NCI-H2171 treated with DMSO at 0.1 percent for 48 hours (cell line): ENCODE data around the gene HOMER2.
A peak's percentile ranks its signal among the peaks of the same experiment; 100 is the strongest.
"Not testable (repeated sequence)": the region's sequence is repeated elsewhere in the genome, so short reads cannot be mapped to it uniquely, and the experiment has no call there.

ENCODE experiments used
- DNase-seq: peaks from one replicate; lab custom pipeline; 2025; lab: John Stamatoyannopoulos, UW

The HOMER2 gene

DNA sequence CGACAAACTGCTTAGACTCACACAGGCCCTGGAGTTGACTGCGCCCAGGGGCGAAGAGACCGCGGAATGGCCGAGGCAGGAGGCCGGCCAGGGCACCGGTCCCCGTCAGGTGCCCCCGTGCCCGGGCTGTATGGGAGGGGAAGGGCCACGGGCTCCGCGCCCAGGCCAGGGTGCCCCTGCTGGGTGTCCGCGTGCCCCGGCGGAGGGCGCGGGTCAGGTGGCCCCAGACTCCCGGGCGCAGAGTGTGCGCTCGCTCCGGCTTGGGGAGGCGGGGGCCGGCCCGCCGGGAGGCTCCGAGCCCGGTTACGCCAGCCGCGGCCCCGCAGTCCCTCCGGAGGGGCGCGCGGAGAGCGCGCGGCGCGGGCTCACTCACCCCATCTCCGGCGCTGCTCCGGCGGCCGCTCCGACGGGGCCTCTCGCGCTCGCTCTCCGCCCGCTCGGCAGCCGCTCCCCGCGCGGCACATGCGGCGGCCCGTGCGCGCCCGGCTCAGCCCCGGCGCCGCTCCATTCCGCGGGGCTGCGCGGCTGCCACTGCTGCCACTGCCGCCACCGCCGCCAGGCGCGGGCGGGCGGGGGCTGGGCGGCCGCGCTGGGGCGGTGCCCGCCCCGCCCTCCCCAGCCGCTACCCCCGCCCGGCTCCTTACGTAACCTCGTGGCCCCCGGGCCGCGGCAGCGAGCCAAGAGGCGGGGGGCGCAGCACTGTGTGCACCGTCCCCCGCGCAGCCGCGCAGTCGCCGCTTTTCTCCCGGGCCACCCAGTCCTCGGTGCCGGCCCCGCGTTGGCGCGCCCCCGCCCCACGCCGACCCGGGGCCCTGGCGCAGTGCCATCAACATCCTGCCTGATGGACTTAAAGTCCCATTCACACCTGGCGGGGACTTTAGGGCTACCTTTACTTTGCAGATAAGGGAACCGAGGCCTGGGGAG is at the start of gene HOMER2:
TSS of gene HOMER2 (minus strand) at position 563 of the 924 bp plus-strand sequence. CDS start at position 378, 185 bp downstream.
- peak; percentile 52 for DNase-seq

DNA sequence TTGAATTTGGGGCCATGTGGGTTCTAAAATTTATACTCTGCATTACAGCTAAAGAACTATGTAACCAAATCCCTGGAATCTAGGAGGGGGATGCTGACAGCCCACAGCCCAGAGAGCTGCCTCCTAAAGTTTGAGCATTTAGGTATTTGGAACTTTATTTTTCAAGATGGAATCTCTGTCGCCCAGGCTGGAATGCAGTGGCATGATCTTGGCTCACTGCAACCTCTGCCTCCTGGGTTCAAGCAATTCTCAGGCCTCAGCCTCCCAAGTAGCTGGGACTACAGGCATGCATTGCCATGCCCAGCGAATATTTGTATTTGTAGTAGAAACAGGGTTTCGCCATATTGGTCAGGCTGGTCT is 48.1 kb upstream of the HOMER2 start:
- not testable (repeated sequence) for DNase-seq

DNA sequence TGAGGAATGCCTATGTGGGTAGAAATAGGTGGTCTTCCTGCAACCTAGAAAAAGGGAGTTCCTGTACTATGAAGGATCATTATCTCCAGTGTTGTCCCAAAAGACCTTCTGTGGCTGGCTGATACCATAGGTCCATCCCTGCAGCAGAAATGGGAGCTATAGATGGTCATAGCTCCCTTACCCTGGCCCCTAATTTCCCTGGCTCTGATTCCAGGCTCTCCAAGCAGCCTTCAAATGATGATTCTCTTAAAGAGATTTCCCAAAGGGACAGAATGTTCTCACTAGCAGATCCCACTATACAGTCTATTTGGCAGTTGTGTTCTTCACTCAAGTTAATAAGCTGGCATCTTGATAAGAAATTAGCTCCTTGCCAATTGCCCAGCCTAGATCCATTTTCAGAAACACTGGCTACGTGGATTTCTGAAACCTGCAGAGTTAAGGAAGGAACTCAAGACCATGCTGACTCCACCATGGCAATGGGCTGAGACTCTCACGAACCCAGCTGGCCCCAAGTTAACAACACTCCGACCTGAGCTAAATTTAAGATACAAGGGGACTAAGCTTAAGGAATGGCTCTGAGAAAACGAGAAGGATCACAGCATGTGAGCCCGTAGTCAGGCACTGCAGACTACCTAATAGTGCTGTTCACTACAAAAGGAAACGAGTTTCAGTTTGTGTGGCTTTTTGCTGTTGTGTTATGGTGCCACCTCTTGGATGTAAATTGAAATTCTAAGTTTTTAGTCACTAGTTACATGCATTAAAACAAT is 47.6 kb upstream of the HOMER2 start:
- DNase-seq, result peak; percentile 56

DNA sequence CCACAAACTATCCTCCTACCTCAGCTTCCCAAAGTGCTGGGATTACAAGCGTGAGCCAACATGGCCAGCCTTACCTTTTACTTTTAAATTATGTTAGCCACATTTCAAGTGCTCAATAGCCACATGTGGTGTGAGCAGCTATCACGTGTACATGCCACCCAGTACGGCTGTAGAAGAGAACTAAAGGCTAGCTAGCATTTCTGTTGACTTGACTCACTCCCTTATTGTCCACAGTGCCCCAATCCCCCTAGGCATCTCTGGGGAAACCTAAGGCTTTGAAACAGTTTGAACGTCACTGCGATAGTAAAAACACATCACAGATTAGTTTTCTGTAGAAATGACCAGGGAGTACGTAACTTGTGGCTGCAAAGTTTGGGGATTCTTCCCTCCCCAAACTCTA is 46.9 kb upstream of the HOMER2 start:
- no peak for DNase-seq

DNA sequence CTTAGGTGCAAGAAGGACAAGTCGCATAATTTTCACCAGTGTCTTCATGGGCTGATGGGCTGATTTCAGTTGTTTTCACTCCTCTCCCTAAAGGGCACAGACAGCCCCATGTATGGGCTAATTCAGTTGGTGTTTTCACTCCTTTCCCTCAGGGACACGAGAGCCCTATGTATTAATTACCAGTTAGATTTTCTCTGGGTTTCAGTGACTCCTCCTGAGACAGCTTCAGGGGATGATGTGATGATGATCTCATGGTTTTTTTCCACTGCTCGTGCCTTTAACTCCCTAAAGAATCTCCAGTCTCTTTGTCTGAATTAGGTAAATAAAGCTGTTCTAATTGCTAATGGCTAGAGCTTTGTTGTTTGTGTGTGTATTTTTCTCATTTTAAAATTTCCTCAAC is 43.4 kb upstream of the HOMER2 start:
- DNase-seq, result peak; percentile 26

DNA sequence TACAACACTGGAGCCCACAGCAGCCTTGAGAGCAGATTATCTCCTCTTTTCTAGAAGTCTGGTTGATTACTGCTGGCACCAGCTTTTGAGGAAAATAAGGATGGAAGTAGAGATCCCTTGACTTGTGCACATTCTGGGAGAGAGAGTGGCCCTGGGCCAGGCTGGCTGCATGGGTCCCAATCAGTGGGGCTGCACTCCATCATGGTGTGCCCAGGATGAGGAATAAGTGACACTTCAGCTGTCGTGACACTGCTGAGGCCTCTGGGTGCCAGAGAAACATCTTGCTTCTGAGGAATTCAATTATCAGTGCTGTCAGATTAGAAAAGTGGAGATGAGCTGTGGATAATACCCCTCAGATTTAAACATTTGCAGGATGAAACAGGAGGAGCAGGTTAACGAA is 42.6 kb upstream of the HOMER2 start:
- no peak for DNase-seq

DNA sequence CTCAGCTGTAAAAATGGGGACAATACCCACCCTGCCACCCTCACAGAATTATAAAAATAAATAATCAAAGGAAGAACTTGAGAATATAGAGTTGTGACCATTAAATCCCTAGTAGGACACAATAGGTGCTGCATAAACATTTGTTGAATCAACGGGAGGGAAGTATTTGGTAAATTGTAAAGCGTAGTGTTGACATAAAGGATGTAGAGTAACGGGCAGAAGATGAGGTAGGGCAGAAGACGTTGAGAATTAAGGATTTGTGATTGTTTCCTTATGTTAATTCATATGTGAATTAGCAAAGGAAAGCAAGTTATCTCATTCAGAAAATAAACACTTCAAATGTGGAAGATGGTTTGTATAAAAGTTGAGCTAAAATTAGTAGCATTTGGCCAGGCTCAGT is 40.6 kb upstream of the HOMER2 start:
- DNase-seq, result no peak

DNA sequence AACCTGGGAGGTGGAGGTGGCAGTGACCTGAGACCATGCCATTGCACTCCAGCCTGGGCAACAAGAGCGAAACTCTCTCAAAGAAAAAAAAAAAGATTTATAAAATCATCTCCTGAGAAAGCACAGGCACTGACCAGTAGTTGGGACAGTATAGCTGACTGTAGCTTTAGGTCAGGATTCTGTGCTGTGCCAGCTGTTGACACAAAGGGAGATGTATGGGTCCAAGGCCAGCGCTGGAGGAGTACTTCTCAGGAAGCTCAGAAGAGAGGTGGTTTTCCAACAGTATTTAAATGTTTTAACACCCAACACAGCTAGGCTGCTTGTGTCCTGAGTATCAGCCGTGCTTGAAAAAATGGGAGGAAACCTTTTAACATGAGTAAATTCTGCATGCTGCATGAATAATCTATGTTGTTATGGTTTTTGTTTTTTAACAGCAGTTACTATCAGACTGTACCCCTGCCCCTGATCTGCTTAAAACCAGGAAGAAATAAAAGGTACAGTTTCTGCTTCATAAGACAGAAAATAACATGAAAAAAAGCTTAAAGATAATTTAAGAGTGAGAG is 40.0 kb upstream of the HOMER2 start:
- DNase-seq, result no peak

DNA sequence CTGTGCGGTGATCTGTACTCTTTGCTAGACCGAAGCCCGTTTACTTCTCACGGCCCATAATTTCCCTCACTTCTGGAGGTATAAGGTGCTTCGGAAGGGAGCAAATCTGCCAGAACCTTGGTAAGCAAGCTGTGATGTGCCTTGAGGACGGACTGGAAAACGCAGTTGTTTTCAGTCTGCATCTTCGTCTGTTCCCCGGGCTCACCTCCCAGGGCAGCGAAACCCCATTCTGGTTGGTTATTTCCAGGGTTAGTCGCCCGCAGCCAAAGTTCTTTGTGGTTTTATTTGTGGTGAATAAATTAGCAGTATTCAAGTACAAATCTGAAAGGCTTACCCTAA is 33.9 kb upstream of the HOMER2 start:
- DNase-seq, result no peak

DNA sequence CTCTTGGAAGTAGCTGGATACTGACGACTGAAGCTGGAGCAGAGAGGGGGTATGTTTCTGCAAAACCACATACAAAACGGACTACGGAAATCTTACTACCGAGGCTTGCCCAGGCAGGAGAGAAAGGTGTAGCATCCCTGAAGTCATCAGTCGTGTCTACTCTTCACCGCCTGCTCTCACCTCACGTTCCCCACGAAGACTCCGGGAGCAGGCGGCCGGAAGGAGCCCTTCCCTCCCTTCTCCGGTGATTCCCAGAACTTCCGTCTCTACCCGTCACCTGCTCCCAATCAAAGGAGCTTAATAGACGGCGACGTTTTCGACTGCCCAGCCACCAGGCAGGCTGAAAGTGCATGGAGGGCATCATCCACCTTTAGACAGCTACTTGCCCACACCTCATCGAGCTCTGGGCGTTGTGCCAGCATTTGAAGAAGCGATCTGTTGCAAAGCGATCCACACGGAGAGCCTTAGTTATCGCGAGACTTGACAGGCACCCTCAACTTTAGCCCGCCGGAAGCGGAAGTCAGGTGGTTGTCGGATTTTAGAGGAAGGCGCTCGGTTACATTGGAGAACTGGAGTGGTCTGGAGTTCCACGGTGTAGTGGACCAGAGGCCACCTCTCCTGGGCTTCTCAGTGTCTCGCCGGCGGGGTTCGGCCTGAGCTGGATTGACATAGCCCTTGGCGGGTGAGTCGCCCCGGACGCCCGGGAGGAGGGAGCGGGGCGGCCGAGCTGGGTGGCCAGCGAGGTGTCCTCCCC is 33.3 kb upstream of the HOMER2 start, which contains the start of gene RAMAC:
TSS of gene RAMAC (plus strand) at position 523 of the 754 bp plus-strand sequence. CDS start 2,809 bp downstream, outside the sequence.
- peak; percentile 98 for DNase-seq

DNA sequence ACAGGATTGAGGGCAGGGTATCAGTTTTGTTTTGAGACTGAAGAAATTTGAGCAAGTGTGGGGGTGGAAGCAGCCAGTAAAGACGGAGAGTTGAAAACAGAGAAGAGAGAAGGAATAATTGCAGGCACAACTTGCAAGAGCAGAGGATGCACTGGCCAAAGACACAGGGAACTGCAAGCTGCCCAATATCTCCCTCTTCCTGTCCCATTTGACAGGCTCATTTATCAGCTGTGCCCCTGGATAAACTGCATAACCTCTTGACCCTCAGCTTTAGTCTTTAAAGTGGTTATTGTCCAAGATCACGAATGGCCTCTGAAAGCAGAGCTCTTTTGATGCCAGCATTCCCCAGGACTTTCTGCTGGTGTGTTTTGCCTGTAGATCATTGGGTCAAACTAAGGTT is 28.5 kb upstream of the HOMER2 start:
- DNase-seq, result no peak

DNA sequence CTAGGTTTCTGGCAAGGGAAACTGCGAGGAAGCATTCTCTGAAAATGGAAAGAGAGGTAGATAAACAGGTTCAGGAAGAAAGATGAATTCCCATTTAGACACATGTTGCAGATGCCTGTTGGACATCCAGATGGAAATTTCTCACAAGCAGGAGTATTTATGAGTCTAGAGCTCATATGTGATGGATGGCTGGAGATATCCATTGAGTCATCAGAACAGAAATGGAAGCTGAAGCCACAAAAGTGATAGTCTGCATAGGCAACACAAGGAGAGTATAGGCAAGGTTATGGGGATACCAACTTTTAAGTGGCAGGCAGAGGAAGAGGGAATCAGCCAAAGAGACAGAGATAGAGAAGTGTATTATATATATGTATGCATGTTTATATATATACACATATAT is 27.2 kb upstream of the HOMER2 start:
- DNase-seq, result no peak

DNA sequence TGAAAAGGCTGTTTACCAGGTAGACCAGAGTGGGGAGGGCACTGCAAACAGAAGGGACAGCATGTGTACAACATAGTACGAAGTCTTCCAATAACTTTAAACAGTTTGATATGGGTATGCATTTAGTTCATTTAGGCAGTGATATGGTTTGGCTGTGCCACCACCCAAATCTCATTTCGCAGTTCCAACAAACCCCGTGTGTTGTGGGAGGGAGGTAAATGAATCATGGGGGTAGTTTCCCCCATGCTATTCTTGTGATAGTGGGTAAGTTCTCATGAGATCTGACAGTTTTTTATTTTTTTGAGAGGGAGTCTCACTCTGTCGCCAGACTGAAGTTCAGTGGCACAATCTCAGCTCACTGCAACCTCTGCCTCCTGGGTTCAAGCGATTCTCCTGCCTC is 25.9 kb upstream of the HOMER2 start:
- DNase-seq, result no peak

DNA sequence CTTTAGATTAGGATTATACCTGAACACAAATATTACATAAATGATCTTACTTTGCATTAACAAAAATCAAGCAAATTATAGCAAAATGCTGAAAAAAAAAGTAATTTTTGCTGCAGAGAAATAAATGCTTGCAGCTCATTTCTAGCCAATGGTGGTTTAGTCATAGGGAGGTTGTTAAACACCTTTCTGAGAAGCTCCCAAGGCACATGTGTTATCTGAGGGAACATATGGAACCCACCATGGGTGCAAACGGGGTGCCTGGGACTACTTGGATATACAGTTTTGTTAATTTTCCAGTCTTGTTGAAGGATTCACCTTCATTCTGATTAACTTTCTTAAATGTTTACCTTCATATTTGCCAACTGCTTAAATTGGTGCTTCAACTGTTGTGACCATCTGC is 24.6 kb upstream of the HOMER2 start:
- DNase-seq, result no peak

DNA sequence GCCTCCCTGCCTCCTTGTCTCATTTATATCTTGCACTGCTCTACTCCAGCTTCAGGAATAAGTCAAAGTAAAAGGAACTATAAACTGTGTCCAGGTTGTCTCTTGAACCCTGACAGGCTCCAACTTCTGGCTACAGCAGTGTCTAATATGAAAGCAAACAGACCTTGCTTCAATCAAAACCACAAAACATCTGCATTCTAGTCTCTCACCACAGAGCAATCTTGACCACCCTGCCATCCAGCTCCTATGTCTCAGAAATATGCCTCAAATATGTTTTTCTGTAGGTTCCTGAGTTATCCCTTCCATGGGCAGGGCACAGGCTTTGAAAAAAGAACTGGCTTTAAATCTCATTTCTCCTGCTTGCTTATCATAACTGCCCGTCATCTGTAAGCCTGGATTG is 20.5 kb upstream of the HOMER2 start:
- DNase-seq, result no peak

DNA sequence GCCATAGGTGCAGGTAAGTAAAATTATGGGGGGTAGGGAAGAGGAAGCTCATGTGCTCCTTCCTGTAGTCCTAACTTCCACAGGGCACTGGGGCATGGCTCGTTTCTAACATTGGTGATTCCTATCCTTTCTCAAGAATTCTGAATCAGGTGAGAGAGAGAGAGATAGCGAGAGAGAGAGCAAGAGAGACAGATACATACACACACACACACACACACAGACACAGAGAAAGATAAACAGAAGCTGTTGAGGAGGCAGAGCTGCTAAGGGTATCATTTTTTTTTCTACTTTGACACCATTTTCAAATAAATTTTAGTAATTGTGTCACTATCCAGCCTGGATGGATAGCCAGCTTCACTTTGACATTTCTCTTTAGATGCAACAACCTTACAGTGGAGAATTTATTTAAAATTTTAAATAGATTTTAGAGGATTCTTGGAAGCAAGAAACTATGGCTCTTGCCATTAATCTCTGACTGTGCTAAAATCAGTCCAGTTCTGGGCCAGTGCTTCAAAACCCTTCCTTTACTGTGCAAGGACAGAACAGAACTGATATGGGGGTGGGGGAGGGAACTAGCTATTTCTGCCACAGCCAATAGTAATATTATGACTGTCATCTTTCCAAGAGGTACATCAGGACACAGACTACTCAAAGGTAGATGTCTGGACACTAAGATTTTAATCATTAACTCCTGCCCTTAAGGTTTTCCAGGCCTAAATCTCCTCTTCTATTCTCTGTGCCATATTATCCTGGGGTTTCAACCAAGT is 18.9 kb upstream of the HOMER2 start:
- DNase-seq, result no peak

DNA sequence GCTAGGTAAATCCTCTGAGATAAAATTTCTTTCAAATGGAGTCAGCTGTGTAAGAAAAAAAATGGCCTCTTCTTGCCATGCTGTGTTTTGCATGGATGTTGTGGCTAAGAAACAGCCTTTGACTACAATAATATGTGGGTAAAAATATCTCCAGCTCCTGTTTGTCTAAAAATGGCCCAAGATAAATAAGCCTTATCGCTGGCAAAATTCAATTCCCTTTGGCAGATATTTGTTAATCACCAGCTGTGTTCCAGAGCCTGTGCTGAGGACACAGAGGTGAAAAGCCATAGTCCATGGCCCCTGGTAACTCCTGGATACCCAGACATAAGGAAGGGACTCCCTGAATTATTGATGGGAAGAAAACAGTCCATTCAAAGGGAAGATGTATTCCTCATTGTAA is 18.2 kb upstream of the HOMER2 start:
- no peak for DNase-seq

DNA sequence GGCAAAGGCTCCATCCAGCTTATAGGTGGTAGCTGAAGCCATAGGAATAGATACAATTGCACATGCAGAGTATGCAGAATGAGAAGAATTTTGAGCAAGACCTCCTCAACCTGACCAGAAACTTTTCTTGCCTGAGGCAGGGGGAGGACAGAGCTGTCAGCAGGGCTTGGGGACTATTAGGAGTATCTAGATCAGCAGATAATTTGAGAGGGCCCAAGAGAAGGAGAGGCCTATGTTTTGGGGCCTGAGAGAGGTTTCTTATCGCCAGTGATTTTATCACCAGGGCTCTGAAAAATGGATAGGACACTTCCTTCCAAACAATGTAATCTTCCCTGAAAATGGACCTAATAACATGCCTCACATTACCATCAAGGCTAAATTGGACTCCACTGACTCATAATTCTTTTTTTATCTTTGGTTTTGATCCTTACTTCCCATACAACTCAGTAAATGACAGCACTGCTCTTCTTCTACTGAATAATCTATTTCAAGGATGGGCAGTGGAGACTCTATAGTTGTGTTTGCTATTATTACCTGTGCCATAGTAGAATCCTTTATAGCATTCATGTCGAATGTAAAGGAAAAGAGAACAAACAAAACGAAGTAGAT is 17.7 kb upstream of the HOMER2 start:
- DNase-seq, result no peak

DNA sequence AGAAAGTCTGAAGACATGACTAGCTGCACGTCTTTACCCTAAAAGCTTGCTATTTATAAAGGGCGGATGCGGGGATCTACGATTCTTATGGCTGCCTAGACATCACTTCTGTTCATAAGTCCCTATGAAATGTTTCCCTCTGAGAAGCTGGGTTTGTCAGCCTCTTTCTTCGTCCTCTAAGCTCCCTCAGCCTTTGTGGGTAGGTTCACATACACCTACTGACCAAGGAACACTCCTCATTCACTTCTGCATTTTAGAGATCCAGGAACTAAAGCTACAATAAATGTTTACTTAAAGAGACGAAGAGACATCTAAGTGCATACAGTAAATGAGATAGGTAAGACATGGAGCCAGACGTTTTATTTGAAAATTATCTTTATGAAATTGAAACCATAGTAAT is 16.8 kb upstream of the HOMER2 start:
- DNase-seq, result no peak

DNA sequence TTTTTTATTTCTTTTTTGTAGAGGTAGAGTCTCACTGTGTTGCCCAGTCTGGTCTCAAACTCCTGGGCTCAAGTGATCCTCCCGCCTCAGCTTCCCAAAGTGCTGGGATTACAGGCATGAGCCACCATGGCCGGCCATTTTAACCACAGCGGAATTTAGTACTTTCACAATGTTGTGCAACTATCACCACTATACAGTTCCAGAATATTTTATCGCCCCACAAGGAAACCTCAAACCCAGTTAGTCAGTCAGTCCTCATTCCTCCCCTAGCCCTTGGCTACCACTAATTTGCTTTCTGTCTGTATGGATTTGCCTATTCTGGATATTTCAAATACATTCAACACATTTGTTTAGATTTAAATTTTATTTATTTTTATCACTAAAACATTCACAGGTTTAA is 15.5 kb upstream of the HOMER2 start:
- DNase-seq, result no peak

DNA sequence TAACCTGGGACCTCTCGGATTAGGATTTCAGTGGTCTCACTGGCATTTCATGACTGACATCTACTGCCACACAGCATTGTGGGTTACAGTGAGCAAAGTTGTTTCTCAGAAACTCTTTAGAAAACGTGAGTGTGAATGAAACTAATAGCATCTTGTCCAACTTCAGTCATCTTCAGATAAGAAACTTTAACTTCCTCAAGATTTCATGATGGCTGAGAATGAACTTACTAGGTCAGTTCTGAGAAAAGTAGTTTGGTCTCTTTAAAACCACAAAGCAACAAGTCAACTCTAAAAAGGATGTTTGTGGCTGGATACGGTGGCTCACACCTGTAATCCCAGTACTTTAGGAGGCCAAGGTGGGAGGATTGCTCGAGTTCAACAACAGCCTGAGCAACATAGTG is 14.2 kb upstream of the HOMER2 start:
- no peak for DNase-seq
